PFSK-1 (cell line): ENCODE measurements around the gene DPPA4.

Source experiments
- FOXP2 ChIP-seq: optimal IDR thresholded peaks from 2 replicates; pipeline ENCODE3; 2011; ENCODE audit warnings: borderline replicate concordance, control low read depth, inconsistent platforms; ENCODE audit not compliant: insufficient read depth; ENCODE audit errors: extremely low read length, extremely low read depth
- POLR2AphosphoS5 ChIP-seq: IDR thresholded peaks from 2 replicates; pipeline ENCODE4 v1.6.1; 2012; ENCODE audit warnings: low read depth, mild to moderate bottlenecking, control low read depth, low read length, moderate library complexity
- REST ChIP-seq, 2 experiments: IDR thresholded peaks; 2 replicates each; pipeline versions ENCODE4 v1.6.1 to v1.8.0; 2011 to 2012; ENCODE audit warnings: low read depth in 2 of 2, low read length in 2 of 2, control low read depth in 1 of 2, inconsistent platforms in 1 of 2, mild to moderate bottlenecking in 1 of 2, moderate library complexity in 1 of 2; ENCODE audit not compliant: insufficient read depth in 1 of 2
- SIN3A ChIP-seq: IDR thresholded peaks from 2 replicates; pipeline ENCODE4 v1.6.1; 2012; ENCODE audit warnings: mild to moderate bottlenecking, low read length, moderate library complexity, borderline replicate concordance; ENCODE audit not compliant: insufficient read depth
- TAF1 ChIP-seq: IDR thresholded peaks from 2 replicates; pipeline ENCODE4 v1.6.1; 2012; ENCODE audit warnings: low read length, control low read depth, borderline replicate concordance; ENCODE audit not compliant: insufficient read depth

DPPA4 gene

GRCh38 chr3:109362823-109363222 lies 25.5 kb upstream of the DPPA4 start:
- no peak for TF ChIP-seq POLR2AphosphoS5
- TF ChIP-seq SIN3A, result no peak
- no peak for TF ChIP-seq REST (IDR thresholded peaks at IDR 0.05; ENCODE audit: insufficient read depth in 1 of 2, low read depth in 2 of 2, low read length in 2 of 2)
- no peak for TF ChIP-seq TAF1
- no peak for TF ChIP-seq FOXP2

- no peak for TF ChIP-seq REST (IDR thresholded peaks at IDR 0.05; ENCODE audit: insufficient read depth in 1 of 2, low read depth in 2 of 2, low read length in 2 of 2)
- TF ChIP-seq SIN3A, result no peak
- no peak for TF ChIP-seq FOXP2
- TF ChIP-seq TAF1, result no peak
- no peak for TF ChIP-seq POLR2AphosphoS5
These were observed 19.3 kb upstream of the DPPA4 start for GRCh38 chr3:109356442-109357155.

- no peak for TF ChIP-seq FOXP2
- no peak for TF ChIP-seq POLR2AphosphoS5
- TF ChIP-seq TAF1, result no peak
- no peak for TF ChIP-seq SIN3A
- no peak for TF ChIP-seq REST (IDR thresholded peaks at IDR 0.05; ENCODE audit: insufficient read depth in 1 of 2, low read depth in 2 of 2, low read length in 2 of 2)
These were observed 18.5 kb upstream of the DPPA4 start for GRCh38 chr3:109355625-109356441.

GRCh38 chr3:109353057-109353456 lies 15.7 kb upstream of the DPPA4 start:
- TF ChIP-seq SIN3A (no peak), TAF1 (no peak), FOXP2 (no peak), POLR2AphosphoS5 (no peak), REST (IDR thresholded peaks at IDR 0.05; ENCODE audit: insufficient read depth in 1 of 2, low read depth in 2 of 2, low read length in 2 of 2) (no peak)
